Omental fat pad (tissue), 4 donors: Measurements from ENCODE around the gene CHRNA4. TPM values are rescaled to one million over a fixed set of nuclear protein-coding genes. Genes with fewer than 3 reads are reported as not detected.

Experiments
- small RNA-seq: library from RNA; depleted of rRNA; stranded (forward); fragments of <200 nt; gene quantifications from one replicate; pipeline ENCODE3, GENCODE V24; 2016
- total RNA-seq, 4 donors: library from RNA; depleted of rRNA; stranded (reverse); fragments of >200 nt; gene quantifications; one replicate each; pipeline ENCODE4 v1.1.0, GENCODE V29; 2016

The CHRNA4 gene
- total RNA-seq, 4 donors from 2014 or later = not detected

Small RNA genes within 50 kb of the gene (small RNA-seq; reads per million reads assigned to genes)
- gene RNU6-994P = not detected

Other genes with a start within 250 kb of the CHRNA4 start
- 10 to 100 TPM; 21.2 to 49.6 (median 25.8) TPM for gene YTHDF1, start 145.2 kb downstream of the CHRNA4 start, total RNA-seq
- gene BIRC7, start 125.4 kb downstream of the CHRNA4 start, total RNA-seq = 1 to 10 TPM in 1 of 4 donors, under 1 TPM in 1, not detected in 2; 0.48 to 3.0 TPM
- gene NKAIN4, start 106.9 kb downstream of the CHRNA4 start, total RNA-seq = not detected
- 10 to 100 TPM; 29.2 to 59.7 (median 41.3) TPM for gene ARFGAP1, start 88.5 kb downstream of the CHRNA4 start, total RNA-seq
- not detected for gene COL20A1, start 68.2 kb downstream of the CHRNA4 start, total RNA-seq
- not detected for gene KCNQ2, start 111.3 kb upstream of the CHRNA4 start, total RNA-seq
- 1 to 10 TPM in 3 of 4 donors, not detected in 1; 2.1 to 4.7 (median 2.8) TPM for gene EEF1A2, start 137.7 kb upstream of the CHRNA4 start, total RNA-seq
- 100 to 1,000 TPM in 1 of 4 donors, 10 to 100 TPM in 3; 22.2 to 108 (median 75.8) TPM for gene PPDPF, start 159.4 kb upstream of the CHRNA4 start, total RNA-seq
- gene PTK6, start 176.0 kb upstream of the CHRNA4 start, total RNA-seq = under 1 TPM in 3 of 4 donors, not detected in 1; 0.12 to 0.63 (median 0.28) TPM
- not detected for gene SRMS, start 186.4 kb upstream of the CHRNA4 start, total RNA-seq
- under 1 TPM in 2 of 4 donors, not detected in 2; 0.19 to 0.38 TPM for gene FNDC11, start 192.8 kb upstream of the CHRNA4 start, total RNA-seq
- 10 to 100 TPM; 12.1 to 58.1 (median 31.8) TPM for gene HELZ2, start 212.9 kb upstream of the CHRNA4 start, total RNA-seq